MM.1S (cell line): ENCODE results near the gene EIF4A3.

ENCODE experiments used
- CTCF ChIP-seq: fragments of 300-600 bp; sonication (generic); IDR thresholded peaks from 2 replicates; pipeline ENCODE4 v1.5.1; 2016; ENCODE audit warnings: antibody characterized with exemption, low read length, mixed read lengths
- EZH2 ChIP-seq: fragments of 300-600 bp; sonication (generic); optimal IDR thresholded peaks from 2 replicates; pipeline ENCODE3; 2017; ENCODE audit warnings: low read depth, mild to moderate bottlenecking, antibody characterized with exemption, low read length, mixed read lengths

- TF ChIP-seq CTCF (no peak), EZH2 (no peak)
Measured at GRCh38 chr17:80108036-80108971, 38.6 kb downstream of the EIF4A3 start.
